ENCODE results near the gene CYB561D1. TPM values are rescaled to one million over a fixed set of nuclear protein-coding genes. Genes with fewer than 3 reads are reported as not detected.

The CYB561D1 gene
- total and polyA plus RNA-seq, 10 of the 15 experiments (the other 5 are each of a cell fraction or from before 2014, with no cell fraction given), result 0.68 to 9.0 (median 3.3) TPM

DNA sequence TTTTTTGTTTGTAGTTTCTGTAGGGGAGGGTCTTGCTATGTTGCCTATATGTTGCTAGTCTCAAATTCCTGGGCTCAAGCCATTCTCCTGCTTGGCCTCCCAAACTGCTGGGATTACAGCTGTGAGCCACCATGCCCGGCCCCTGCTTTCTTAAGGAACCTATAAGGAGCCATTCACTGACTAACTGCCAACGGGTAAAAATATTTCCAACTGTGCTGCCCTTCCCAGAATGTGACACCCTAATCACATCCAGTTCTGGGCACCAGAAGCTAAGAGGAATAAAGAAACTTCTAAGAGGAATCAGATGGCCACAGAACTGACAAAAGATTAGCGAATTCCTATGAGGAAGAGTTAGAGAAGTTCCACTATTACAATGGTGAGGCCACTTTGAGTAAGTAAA lies 21.1 kb upstream of the CYB561D1 start:
- H3K4me3 ChIP-seq, result no peak overlapping the region
- H4K20me1 ChIP-seq (ENCODE audit: control insufficient read depth, insufficient read depth), result no peaks in the 10 kb centered on the region
- ChIA-PET POLR2A (no interaction called here), CTCF (interaction anchor here (0.6 to 1.2 kb wide), 2 partner anchors 14 to 74 kb away, joined by 3 to 5 read pairs; no protein-coding TSS in a partner anchor), RAD21 (ENCODE audit: unreplicated experiment) (interaction anchor here (0.7 kb wide), 1 partner anchor 218 kb away, joined by 3 read pairs; no protein-coding TSS in a partner anchor), SMC1A (ENCODE audit: uncharacterized antibody, unreplicated experiment) (no interaction called here)
- 15% methylated on average over 3 of the region's 3 CpGs for WGBS (ENCODE audit: insufficient coverage, insufficient replicate concordance, low lambda C conversion rate, missing lambda C conversion rate)
- H3K4me2 ChIP-seq (ENCODE audit: control insufficient read depth, insufficient read depth), result no peak overlapping the region
- DNase-seq (ENCODE audit: low read depth, low spot score), result no peak
- FAIRE-seq, result no peak
- H3K9me3 ChIP-seq (replicated peaks; ENCODE audit: control insufficient read depth, insufficient read depth, low read length), result no peaks in the 10 kb centered on the region
- in situ Hi-C loops (cut with MboI), result no loop called here
- H3K27ac ChIP-seq (ENCODE audit: control insufficient read depth, insufficient read depth), result no peak overlapping the region
- no peak for ATAC-seq
- TF ChIP-seq, protein P1, sequence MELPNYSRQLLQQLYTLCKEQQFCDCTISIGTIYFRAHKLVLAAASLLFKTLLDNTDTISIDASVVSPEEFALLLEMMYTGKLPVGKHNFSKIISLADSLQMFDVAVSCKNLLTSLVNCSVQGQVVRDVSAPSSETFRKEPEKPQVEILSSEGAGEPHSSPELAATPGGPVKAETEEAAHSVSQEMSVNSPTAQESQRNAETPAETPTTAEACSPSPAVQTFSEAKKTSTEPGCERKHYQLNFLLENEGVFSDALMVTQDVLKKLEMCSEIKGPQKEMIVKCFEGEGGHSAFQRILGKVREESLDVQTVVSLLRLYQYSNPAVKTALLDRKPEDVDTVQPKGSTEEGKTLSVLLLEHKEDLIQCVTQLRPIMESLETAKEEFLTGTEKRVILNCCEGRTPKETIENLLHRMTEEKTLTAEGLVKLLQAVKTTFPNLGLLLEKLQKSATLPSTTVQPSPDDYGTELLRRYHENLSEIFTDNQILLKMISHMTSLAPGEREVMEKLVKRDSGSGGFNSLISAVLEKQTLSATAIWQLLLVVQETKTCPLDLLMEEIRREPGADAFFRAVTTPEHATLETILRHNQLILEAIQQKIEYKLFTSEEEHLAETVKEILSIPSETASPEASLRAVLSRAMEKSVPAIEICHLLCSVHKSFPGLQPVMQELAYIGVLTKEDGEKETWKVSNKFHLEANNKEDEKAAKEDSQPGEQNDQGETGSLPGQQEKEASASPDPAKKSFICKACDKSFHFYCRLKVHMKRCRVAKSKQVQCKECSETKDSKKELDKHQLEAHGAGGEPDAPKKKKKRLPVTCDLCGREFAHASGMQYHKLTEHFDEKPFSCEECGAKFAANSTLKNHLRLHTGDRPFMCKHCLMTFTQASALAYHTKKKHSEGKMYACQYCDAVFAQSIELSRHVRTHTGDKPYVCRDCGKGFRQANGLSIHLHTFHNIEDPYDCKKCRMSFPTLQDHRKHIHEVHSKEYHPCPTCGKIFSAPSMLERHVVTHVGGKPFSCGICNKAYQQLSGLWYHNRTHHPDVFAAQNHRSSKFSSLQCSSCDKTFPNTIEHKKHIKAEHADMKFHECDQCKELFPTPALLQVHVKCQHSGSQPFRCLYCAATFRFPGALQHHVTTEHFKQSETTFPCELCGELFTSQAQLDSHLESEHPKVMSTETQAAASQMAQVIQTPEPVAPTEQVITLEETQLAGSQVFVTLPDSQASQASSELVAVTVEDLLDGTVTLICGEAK (IDR thresholded peaks at IDR 0.05; ENCODE audit: borderline replicate concordance), result no peak
- TF ChIP-seq RAD21 (IDR thresholded peaks at IDR 0.05; ENCODE audit: insufficient read depth, low read depth, low read length) (no peak), NFYB (IDR thresholded peaks at IDR 0.05; ENCODE audit: insufficient read depth, low read depth, low read length) (no peak), ESRRA (IDR thresholded peaks at IDR 0.05; ENCODE audit: low read length) (no peak), POLR2A (IDR thresholded peaks at IDR 0.05; ENCODE audit: low read depth, low read length) (no peak), BACH1 (IDR thresholded peaks at IDR 0.05; ENCODE audit: borderline replicate concordance) (no peak), PML (IDR thresholded peaks at IDR 0.05; ENCODE audit: low read length) (no peak), RELA (IDR thresholded peaks at IDR 0.05; ENCODE audit: borderline replicate concordance, partially characterized antibody) (no peak), JUND (IDR thresholded peaks at IDR 0.05; ENCODE audit: low read depth, low read length) (no peak), PAX5 (IDR thresholded peaks at IDR 0.05; ENCODE audit: borderline replicate concordance, low read depth, low read length) (no peak)
- TF ChIP-seq, protein P2, sequence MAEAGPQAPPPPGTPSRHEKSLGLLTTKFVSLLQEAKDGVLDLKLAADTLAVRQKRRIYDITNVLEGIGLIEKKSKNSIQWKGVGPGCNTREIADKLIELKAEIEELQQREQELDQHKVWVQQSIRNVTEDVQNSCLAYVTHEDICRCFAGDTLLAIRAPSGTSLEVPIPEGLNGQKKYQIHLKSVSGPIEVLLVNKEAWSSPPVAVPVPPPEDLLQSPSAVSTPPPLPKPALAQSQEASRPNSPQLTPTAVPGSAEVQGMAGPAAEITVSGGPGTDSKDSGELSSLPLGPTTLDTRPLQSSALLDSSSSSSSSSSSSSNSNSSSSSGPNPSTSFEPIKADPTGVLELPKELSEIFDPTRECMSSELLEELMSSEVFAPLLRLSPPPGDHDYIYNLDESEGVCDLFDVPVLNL (IDR thresholded peaks at IDR 0.05; ENCODE audit: low read depth, low read length), result no peak
- TF ChIP-seq, protein P3, sequence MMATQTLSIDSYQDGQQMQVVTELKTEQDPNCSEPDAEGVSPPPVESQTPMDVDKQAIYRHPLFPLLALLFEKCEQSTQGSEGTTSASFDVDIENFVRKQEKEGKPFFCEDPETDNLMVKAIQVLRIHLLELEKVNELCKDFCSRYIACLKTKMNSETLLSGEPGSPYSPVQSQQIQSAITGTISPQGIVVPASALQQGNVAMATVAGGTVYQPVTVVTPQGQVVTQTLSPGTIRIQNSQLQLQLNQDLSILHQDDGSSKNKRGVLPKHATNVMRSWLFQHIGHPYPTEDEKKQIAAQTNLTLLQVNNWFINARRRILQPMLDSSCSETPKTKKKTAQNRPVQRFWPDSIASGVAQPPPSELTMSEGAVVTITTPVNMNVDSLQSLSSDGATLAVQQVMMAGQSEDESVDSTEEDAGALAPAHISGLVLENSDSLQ (IDR thresholded peaks at IDR 0.05), result no peak
- TF ChIP-seq, protein P4, sequence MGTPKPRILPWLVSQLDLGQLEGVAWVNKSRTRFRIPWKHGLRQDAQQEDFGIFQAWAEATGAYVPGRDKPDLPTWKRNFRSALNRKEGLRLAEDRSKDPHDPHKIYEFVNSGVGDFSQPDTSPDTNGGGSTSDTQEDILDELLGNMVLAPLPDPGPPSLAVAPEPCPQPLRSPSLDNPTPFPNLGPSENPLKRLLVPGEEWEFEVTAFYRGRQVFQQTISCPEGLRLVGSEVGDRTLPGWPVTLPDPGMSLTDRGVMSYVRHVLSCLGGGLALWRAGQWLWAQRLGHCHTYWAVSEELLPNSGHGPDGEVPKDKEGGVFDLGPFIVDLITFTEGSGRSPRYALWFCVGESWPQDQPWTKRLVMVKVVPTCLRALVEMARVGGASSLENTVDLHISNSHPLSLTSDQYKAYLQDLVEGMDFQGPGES (IDR thresholded peaks at IDR 0.05), result no peak
- TF ChIP-seq, protein P5, sequence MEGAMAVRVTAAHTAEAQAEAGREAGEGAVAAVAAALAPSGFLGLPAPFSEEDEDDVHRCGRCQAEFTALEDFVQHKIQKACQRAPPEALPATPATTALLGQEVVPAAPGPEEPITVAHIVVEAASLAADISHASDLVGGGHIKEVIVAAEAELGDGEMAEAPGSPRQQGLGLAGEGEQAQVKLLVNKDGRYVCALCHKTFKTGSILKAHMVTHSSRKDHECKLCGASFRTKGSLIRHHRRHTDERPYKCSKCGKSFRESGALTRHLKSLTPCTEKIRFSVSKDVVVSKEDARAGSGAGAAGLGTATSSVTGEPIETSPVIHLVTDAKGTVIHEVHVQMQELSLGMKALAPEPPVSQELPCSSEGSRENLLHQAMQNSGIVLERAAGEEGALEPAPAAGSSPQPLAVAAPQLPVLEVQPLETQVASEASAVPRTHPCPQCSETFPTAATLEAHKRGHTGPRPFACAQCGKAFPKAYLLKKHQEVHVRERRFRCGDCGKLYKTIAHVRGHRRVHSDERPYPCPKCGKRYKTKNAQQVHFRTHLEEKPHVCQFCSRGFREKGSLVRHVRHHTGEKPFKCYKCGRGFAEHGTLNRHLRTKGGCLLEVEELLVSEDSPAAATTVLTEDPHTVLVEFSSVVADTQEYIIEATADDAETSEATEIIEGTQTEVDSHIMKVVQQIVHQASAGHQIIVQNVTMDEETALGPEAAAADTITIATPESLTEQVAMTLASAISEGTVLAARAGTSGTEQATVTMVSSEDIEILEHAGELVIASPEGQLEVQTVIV (IDR thresholded peaks at IDR 0.05; ENCODE audit: borderline replicate concordance, partially characterized antibody), result no peak
- H3K27me3 ChIP-seq (replicated peaks in 1 of 2; ENCODE audit: control insufficient read depth in 2 of 2, insufficient read depth in 2 of 2, low read length in 1 of 2), result peaks cover 0 to 4% of the 10 kb centered on the region in 2 experiments; a peak in 2 of 4 replicates
- H3K4me1 ChIP-seq (ENCODE audit: control insufficient read depth, insufficient read depth, low read length), result no peaks in the 10 kb centered on the region
- no peaks in the 10 kb centered on the region for H3K79me2 ChIP-seq (ENCODE audit: control insufficient read depth, insufficient read depth, low read length)
- H2AFZ ChIP-seq (ENCODE audit: control insufficient read depth, low read depth, low read length), result no peak overlapping the region
- no peak overlapping the region for H3K9ac ChIP-seq (ENCODE audit: control insufficient read depth, insufficient read depth, low read length)
- H3K36me3 ChIP-seq (ENCODE audit: control insufficient read depth in 2 of 2, insufficient read depth in 2 of 2, low read length in 1 of 2), result no peaks in the 10 kb centered on the region
- intact Hi-C loops (cut with micrococcal nuclease; ENCODE audit: unreplicated experiment), result no loop called here
- BruUV-seq (replicated peaks), result no TSS peak
